ENCODE measurements around the gene DNAH8. TPM values are rescaled to one million over a fixed set of nuclear protein-coding genes. Genes with fewer than 3 reads are reported as not detected.

The DNAH8 gene
- total RNA-seq, 1 donor from 2014 or later: not detected

- Histone ChIP-seq H3K9ac (ENCODE audit: low read length) (no peak overlapping the region), H3K4me1 (ENCODE audit: insufficient read depth, low read length) (no peaks in the 10 kb centered on the region), H3K36me3 (ENCODE audit: insufficient read depth, low read length) (no peaks in the 10 kb centered on the region), H3K9me3 (ENCODE audit: insufficient read depth, low read depth, low read length) (no peaks in the 10 kb centered on the region), H3K4me2 (ENCODE audit: low read length) (no peak overlapping the region), H2AFZ (ENCODE audit: low read depth, low read length) (no peak overlapping the region), H3K27me3 (ENCODE audit: insufficient read depth, low read length) (no peaks in the 10 kb centered on the region), H3K27ac (ENCODE audit: low read depth, low read length) (no peak overlapping the region), H3K79me2 (ENCODE audit: insufficient read depth, low read length) (no peaks in the 10 kb centered on the region), H3K4me3 (ENCODE audit: insufficient read depth, low read depth, low read length) (no peak overlapping the region), H4K20me1 (ENCODE audit: insufficient read depth, low read length) (no peaks in the 10 kb centered on the region)
- peaks cover 2% of the 10 kb centered on the region for H3K9me3 Mint-ChIP-seq (ENCODE audit: unreplicated experiment)
- H3K27me3 Mint-ChIP-seq (ENCODE audit: low read depth, unreplicated experiment): peaks cover 48% of the 10 kb centered on the region
- DNase-seq (ENCODE audit: low read depth) (no peak), FAIRE-seq (no peak)
- no peak overlapping the region for H3K4me3 Mint-ChIP-seq (ENCODE audit: unreplicated experiment)
- no peak for TF ChIP-seq EZH2 (IDR thresholded peaks at IDR 0.05; ENCODE audit: insufficient read depth, low read length)
- TF ChIP-seq CTCF (IDR thresholded peaks at IDR 0.05; ENCODE audit: insufficient read depth, low read depth, low read length): no peak
- no peaks in the 10 kb centered on the region for H3K4me1 Mint-ChIP-seq (ENCODE audit: low read depth, unreplicated experiment)
- H3K27ac Mint-ChIP-seq (ENCODE audit: unreplicated experiment): no peak overlapping the region
- H3K36me3 Mint-ChIP-seq (ENCODE audit: low read depth, unreplicated experiment): no peaks in the 10 kb centered on the region
These were observed 359.4 kb downstream of the DNAH8 start for GRCh38 chr6:39074486-39074885.

- DNase-seq (ENCODE audit: low read depth) (no peak), FAIRE-seq (no peak)
- Histone ChIP-seq H3K36me3 (ENCODE audit: insufficient read depth, low read length) (no peaks in the 10 kb centered on the region), H3K9ac (ENCODE audit: low read length) (no peak overlapping the region), H3K4me1 (ENCODE audit: insufficient read depth, low read length) (no peaks in the 10 kb centered on the region), H3K4me3 (ENCODE audit: insufficient read depth, low read depth, low read length) (no peak overlapping the region), H3K4me2 (ENCODE audit: low read length) (no peak overlapping the region), H3K9me3 (ENCODE audit: insufficient read depth, low read depth, low read length) (no peaks in the 10 kb centered on the region), H3K27me3 (ENCODE audit: insufficient read depth, low read length) (no peaks in the 10 kb centered on the region), H3K27ac (ENCODE audit: low read depth, low read length) (no peak overlapping the region), H3K79me2 (ENCODE audit: insufficient read depth, low read length) (no peaks in the 10 kb centered on the region), H4K20me1 (ENCODE audit: insufficient read depth, low read length) (no peaks in the 10 kb centered on the region), H2AFZ (ENCODE audit: low read depth, low read length) (no peak overlapping the region)
- Mint-ChIP-seq H3K9me3 (ENCODE audit: unreplicated experiment) (peaks cover 2% of the 10 kb centered on the region), H3K27me3 (ENCODE audit: low read depth, unreplicated experiment) (peaks cover 49% of the 10 kb centered on the region), H3K36me3 (ENCODE audit: low read depth, unreplicated experiment) (no peaks in the 10 kb centered on the region), H3K4me1 (ENCODE audit: low read depth, unreplicated experiment) (no peaks in the 10 kb centered on the region), H3K4me3 (ENCODE audit: unreplicated experiment) (no peak overlapping the region), H3K27ac (ENCODE audit: unreplicated experiment) (no peak overlapping the region)
- TF ChIP-seq CTCF (IDR thresholded peaks at IDR 0.05; ENCODE audit: insufficient read depth, low read depth, low read length) (no peak), EZH2 (IDR thresholded peaks at IDR 0.05; ENCODE audit: insufficient read depth, low read length) (no peak)
These were observed 360.0 kb downstream of the DNAH8 start for GRCh38 chr6:39075010-39075686.
